B cell (primary cell): ENCODE data around the gene NAV2. TPM values are rescaled to one million over a fixed set of nuclear protein-coding genes. Genes with fewer than 3 reads are reported as not detected.

Source experiments
- ATAC-seq: fragments of 200-7000 bp; cut with Tn5 transposase; one replicate; pipeline ENCODE4 v1.10.0; 2021; ENCODE audit warnings: low read depth, mild to moderate bottlenecking, moderate number of reproducible peaks, moderate library complexity
- CTCF ChIA-PET: fragments of 350-600 bp; sonication (Branson Sonifier 250); formaldehyde crosslinking; loops from one replicate; lab custom pipeline; 2021; ENCODE audit warnings: antibody characterized with exemption, inconsistent platforms; lab: Charles Lee
- POLR2A ChIA-PET: fragments of 350-600 bp; sonication (Branson Sonifier 250); formaldehyde crosslinking; loops from one replicate; lab custom pipeline; 2021; ENCODE audit warnings: antibody characterized with exemption; lab: Charles Lee
- DNase-seq: peaks from one replicate; pipeline ENCODE4 v3.0.0; 2013
- H2AFZ ChIP-seq: 2 replicates; pipeline ENCODE4 v1.6.1; 2012; ENCODE audit warnings: mild to moderate bottlenecking, low read depth, low read length; ENCODE audit not compliant: insufficient read depth, poor library complexity, severe bottlenecking
- H3K27ac ChIP-seq, 2 donors: 1 replicate in 1 of 2; 2 replicates in 1 of 2; pipeline ENCODE4 v1.5.1; 2012 to 2013; ENCODE audit warnings: low read length in 2 of 2, mild to moderate bottlenecking in 2 of 2, moderate library complexity in 1 of 2
- H3K27me3 ChIP-seq, 4 experiments: fragments of 200-600 bp in 1 of 4; sonication (generic) in 1 of 4; replicated peaks in 1 of 4; 1 replicate in 2 of 4; 2 replicates in 2 of 4; pipeline versions ENCODE4 v1.6.1 to v1.7.0; 2013 to 2016; ENCODE audit warnings: low read length in 3 of 4, mild to moderate bottlenecking in 2 of 4, mixed read lengths in 1 of 4, moderate library complexity in 1 of 4; ENCODE audit not compliant: insufficient read depth in 4 of 4, control insufficient read depth in 3 of 4; ENCODE audit errors: control extremely low read depth in 1 of 4
- H3K36me3 ChIP-seq, 2 experiments: replicated peaks in 1 of 2; 1 replicate in 1 of 2; 2 replicates in 1 of 2; pipeline versions ENCODE4 v1.6.1 to v1.7.1; 2013; ENCODE audit warnings: low read length in 1 of 2; ENCODE audit not compliant: insufficient read depth in 2 of 2, control insufficient read depth in 1 of 2; ENCODE audit errors: control extremely low read depth in 1 of 2, extremely low read depth in 1 of 2
- H3K4me1 ChIP-seq, 2 donors: fragments of 200-600 bp in 1 of 2; sonication (generic) in 1 of 2; 1 replicate in 1 of 2; 2 replicates in 1 of 2; pipeline versions ENCODE4 v1.5.1 to v1.6.1; 2013 to 2017; ENCODE audit warnings: low read length in 2 of 2; ENCODE audit not compliant: control insufficient read depth in 2 of 2, insufficient read depth in 2 of 2
- H3K4me2 ChIP-seq: replicated peaks from 2 replicates; pipeline ENCODE3; 2012; ENCODE audit warnings: mild to moderate bottlenecking, low read depth, low read length; ENCODE audit not compliant: poor library complexity, severe bottlenecking
- H3K4me3 ChIP-seq, 5 experiments: fragments of 200-600 bp in 1 of 5; sonication (generic) in 1 of 5; 1 replicate in 3 of 5; 2 replicates in 2 of 5; pipeline versions ENCODE4 v1.5.1 to v1.7.0; 2011 to 2016; ENCODE audit warnings: low read length in 4 of 5, mild to moderate bottlenecking in 4 of 5, low read depth in 2 of 5, control low read depth in 1 of 5, moderate library complexity in 1 of 5; ENCODE audit not compliant: insufficient read depth in 1 of 5; ENCODE audit errors: control extremely low read depth in 1 of 5, extremely low read depth in 1 of 5
- H3K79me2 ChIP-seq: fragments of 200-600 bp; sonication (generic); one replicate; pipeline ENCODE4 v1.6.0; 2016; ENCODE audit warnings: low read length; ENCODE audit not compliant: control insufficient read depth, insufficient read depth
- H3K9ac ChIP-seq: fragments of 200-600 bp; sonication (generic); 2 replicates; pipeline ENCODE4 v1.6.1; 2017; ENCODE audit warnings: mild to moderate bottlenecking, low read length, moderate library complexity
- H3K9me3 ChIP-seq, 3 donors: one replicate each; pipeline versions ENCODE4 v1.6.1 to v1.7.1; 2013; ENCODE audit warnings: low read length in 2 of 3; ENCODE audit not compliant: control insufficient read depth in 2 of 3, insufficient read depth in 1 of 3; ENCODE audit errors: control extremely low read depth in 1 of 3
- H4K20me1 ChIP-seq: 2 replicates; pipeline ENCODE4 v1.6.0; 2012; ENCODE audit warnings: mild to moderate bottlenecking, low read length; ENCODE audit not compliant: insufficient read depth, control insufficient read depth, poor library complexity, severe bottlenecking
- H3K27ac Mint-ChIP-seq: one replicate; pipeline ENCODE4 v1.8.0; 2021; ENCODE audit warnings: mixed read lengths
- H3K27me3 Mint-ChIP-seq: one replicate; pipeline ENCODE4 v1.8.0; 2021; ENCODE audit warnings: mixed read lengths
- H3K4me1 Mint-ChIP-seq: one replicate; pipeline ENCODE4 v1.8.0; 2021; ENCODE audit warnings: mixed read lengths
- H3K4me3 Mint-ChIP-seq: one replicate; pipeline ENCODE4 v1.8.0; 2021; ENCODE audit warnings: mixed read lengths
- H3K9me3 Mint-ChIP-seq: one replicate; pipeline ENCODE4 v1.8.0; 2022; ENCODE audit warnings: mixed read lengths; ENCODE audit not compliant: insufficient read depth
- CTCF ChIP-seq: fragments of 200-600 bp; IDR thresholded peaks from one replicate; pipeline ENCODE4 v1.8.0; 2022; ENCODE audit warnings: antibody characterized with exemption, mild to moderate bottlenecking
- EZH2 ChIP-seq: IDR thresholded peaks from 2 replicates; pipeline ENCODE4 v1.6.1; 2012; ENCODE audit warnings: borderline replicate concordance, low read depth, mild to moderate bottlenecking, moderate library complexity, low read length; ENCODE audit not compliant: insufficient read depth, poor library complexity, severe bottlenecking
- WGBS: methylation state at CpG from one replicate; pipeline ENCODE4 v1.1.5; 2013; ENCODE audit warnings: missing lambda C conversion rate; ENCODE audit not compliant: insufficient coverage; 5-methylcytosine and 5-hydroxymethylcytosine counted together
- intact Hi-C: fragments of 100-400 bp; cut with micrococcal nuclease; formaldehyde crosslinking; loops from one replicate; pipeline ENCODE4 v1.10.0; 2022
- polyA plus RNA-seq: library from polyadenylated mRNA; depleted of rRNA; stranded (reverse); fragments of >200 nt; gene quantifications from 2 replicates; pipeline ENCODE4 v1.2.3, GENCODE V29; 2012
- total RNA-seq, 2 donors: library from RNA; stranded (reverse); fragments of 120-200 nt in 1 of 2; gene quantifications; 1 replicate in 1 of 2; 2 replicates in 1 of 2; pipeline versions ENCODE4 v1.2.3 to v1.2.4, GENCODE V29; 2013 to 2022

NAV2 gene
- total and polyA plus RNA-seq, 2 donors (not counting 1 experiment from before 2014, with no cell fraction given) = 0.82 to 22.2 TPM

- Mint-ChIP-seq H3K9me3 (no peaks in the 10 kb centered on the region), H3K27ac (no peak overlapping the region), H3K27me3 (peaks cover 19% of the 10 kb centered on the region), H3K4me1 (no peaks in the 10 kb centered on the region), H3K4me3 (no peak overlapping the region)
- no peaks in the 10 kb centered on the region for H4K20me1 ChIP-seq
- H3K4me3 ChIP-seq = no peak overlapping the region
- no peaks in the 10 kb centered on the region for H3K36me3 ChIP-seq
- no peak overlapping the region for H3K9ac ChIP-seq
- TF ChIP-seq EZH2 = no peak
- TF ChIP-seq CTCF = no peak
- CTCF ChIA-PET = no interaction called here
- H3K9me3 ChIP-seq = no peaks in the 10 kb centered on the region
- no peaks in the 10 kb centered on the region for H3K4me1 ChIP-seq
- WGBS = 100% methylated on average over 1 of the region's 2 CpGs
- intact Hi-C loops = no loop called here
- no peak for ATAC-seq
- no peak for DNase-seq
- no peak overlapping the region for H3K4me2 ChIP-seq
- no peaks in the 10 kb centered on the region for H3K79me2 ChIP-seq
- no peaks in the 10 kb centered on the region for H3K27me3 ChIP-seq
- no peak overlapping the region for H2AFZ ChIP-seq
- no peak overlapping the region for H3K27ac ChIP-seq
- POLR2A ChIA-PET = no interaction called here
Measured at GRCh38 chr11:19805827-19806226, 93.2 kb downstream of the NAV2 start.

- H3K9ac ChIP-seq = no peak overlapping the region
- H2AFZ ChIP-seq = no peak overlapping the region
- no peak for DNase-seq
- no peak for ATAC-seq
- no peaks in the 10 kb centered on the region for H3K79me2 ChIP-seq
- Mint-ChIP-seq H3K27ac (no peak overlapping the region), H3K4me3 (no peak overlapping the region), H3K4me1 (no peaks in the 10 kb centered on the region), H3K27me3 (peaks cover 19% of the 10 kb centered on the region), H3K9me3 (no peaks in the 10 kb centered on the region)
- TF ChIP-seq EZH2 = no peak
- TF ChIP-seq CTCF = no peak
- POLR2A ChIA-PET = no interaction called here
- H3K4me1 ChIP-seq = no peaks in the 10 kb centered on the region
- no peak overlapping the region for H3K27ac ChIP-seq
- CTCF ChIA-PET = no interaction called here
- H3K4me3 ChIP-seq = no peak overlapping the region
- no peaks in the 10 kb centered on the region for H3K9me3 ChIP-seq
- 93% methylated on average over 2 of the region's 2 CpGs for WGBS
- no peaks in the 10 kb centered on the region for H3K36me3 ChIP-seq
- no peaks in the 10 kb centered on the region for H3K27me3 ChIP-seq
- intact Hi-C loops = no loop called here
- H4K20me1 ChIP-seq = no peaks in the 10 kb centered on the region
- no peak overlapping the region for H3K4me2 ChIP-seq
Measured at GRCh38 chr11:19806251-19806650, 93.6 kb downstream of the NAV2 start.
